GM23338 (cell line): ENCODE data around the gene CACNA1C. TPM values are rescaled to one million over a fixed set of nuclear protein-coding genes. Genes with fewer than 3 reads are reported as not detected.

Experiments
- ATAC-seq: fragments of 200-7000 bp; cut with Tn5 transposase; 3 replicates; pipeline ENCODE4 v1.9.1; 2020
- DNase-seq: peaks from one replicate; pipeline ENCODE4 v3.0.0-alpha.2; 2015; ENCODE audit warnings: low spot score
- H2AFZ ChIP-seq: fragments of 200-600 bp; sonication (generic); 2 replicates; pipeline ENCODE4 v1.8.0; 2016; ENCODE audit warnings: antibody characterized with exemption, mild to moderate bottlenecking, moderate library complexity
- H3F3A ChIP-seq: fragments of 200-600 bp; sonication (generic); replicated peaks from 2 replicates; pipeline ENCODE4 v1.8.0; 2017; ENCODE audit warnings: antibody characterized with exemption, mixed run types, low read depth
- H3K27ac ChIP-seq: fragments of 200-600 bp; sonication (generic); 2 replicates; pipeline ENCODE4 v1.6.1; 2016; ENCODE audit warnings: low read depth
- H3K27me3 ChIP-seq: fragments of 200-600 bp; sonication (generic); 2 replicates; pipeline ENCODE4 v1.8.0; 2016; ENCODE audit warnings: mild to moderate bottlenecking, mixed run types, moderate library complexity; ENCODE audit not compliant: insufficient read depth
- H3K36me3 ChIP-seq: fragments of 200-600 bp; sonication (generic); 2 replicates; pipeline ENCODE4 v1.8.0; 2016; ENCODE audit warnings: mild to moderate bottlenecking; ENCODE audit not compliant: insufficient read depth
- H3K4me1 ChIP-seq: fragments of 200-600 bp; sonication (generic); 2 replicates; pipeline ENCODE4 v1.8.0; 2016; ENCODE audit warnings: mild to moderate bottlenecking, moderate library complexity; ENCODE audit not compliant: insufficient read depth
- H3K4me2 ChIP-seq: fragments of 200-600 bp; sonication (generic); 2 replicates; pipeline ENCODE4 v1.7.1; 2017; ENCODE audit warnings: mixed run types
- H3K4me3 ChIP-seq: fragments of 200-600 bp; sonication (generic); 2 replicates; pipeline ENCODE4 v1.6.1; 2016; ENCODE audit warnings: mixed run types
- H3K79me2 ChIP-seq: fragments of 200-600 bp; sonication (generic); replicated peaks from 2 replicates; pipeline ENCODE4 v1.8.0; 2017; ENCODE audit warnings: mild to moderate bottlenecking; ENCODE audit not compliant: insufficient read depth
- H3K9me2 ChIP-seq: fragments of 200-600 bp; sonication (generic); 2 replicates; pipeline ENCODE4 v1.8.0; 2017; ENCODE audit not compliant: insufficient read depth
- H4K20me1 ChIP-seq: fragments of 200-600 bp; sonication (generic); replicated peaks from 2 replicates; pipeline ENCODE4 v1.8.0; 2017; ENCODE audit warnings: mild to moderate bottlenecking; ENCODE audit not compliant: insufficient read depth
- H3K27ac Mint-ChIP-seq: 2 replicates; pipeline ENCODE4 v1.8.0; 2020; ENCODE audit warnings: inconsistent platforms, mild to moderate bottlenecking, moderate library complexity, mixed read lengths
- H3K27me3 Mint-ChIP-seq: 3 replicates; pipeline ENCODE4 v1.8.0; 2022; ENCODE audit warnings: low read depth, mild to moderate bottlenecking, moderate library complexity, mixed read lengths, inconsistent platforms; ENCODE audit not compliant: insufficient read depth, poor library complexity
- H3K36me3 Mint-ChIP-seq: 3 replicates; pipeline ENCODE4 v1.8.0; 2021; ENCODE audit warnings: low read depth, mild to moderate bottlenecking, inconsistent platforms, moderate library complexity, mixed read lengths
- H3K4me1 Mint-ChIP-seq: 3 replicates; pipeline ENCODE4 v1.8.0; 2020; ENCODE audit warnings: mild to moderate bottlenecking, inconsistent platforms, mixed read lengths
- H3K4me3 Mint-ChIP-seq: 3 replicates; pipeline ENCODE4 v1.8.0; 2021; ENCODE audit warnings: moderate library complexity, mild to moderate bottlenecking, inconsistent platforms, mixed read lengths
- H3K9me3 Mint-ChIP-seq: 3 replicates; pipeline ENCODE4 v1.8.0; 2020; ENCODE audit warnings: moderate library complexity, mild to moderate bottlenecking, inconsistent platforms, mixed read lengths
- ETS1 ChIP-seq: IDR thresholded peaks from 2 replicates; pipeline ENCODE4 v1.6.1; 2016; ENCODE audit warnings: antibody characterized with exemption
- EZH2phosphoT487 ChIP-seq: fragments of 200-600 bp; sonication (generic); IDR thresholded peaks from one replicate; pipeline ENCODE4 v1.8.1; 2018; ENCODE audit warnings: antibody characterized with exemption; ENCODE audit not compliant: unreplicated experiment
- JUNB ChIP-seq: IDR thresholded peaks from one replicate; pipeline ENCODE4 v1.6.1; 2016; ENCODE audit warnings: antibody characterized with exemption; ENCODE audit not compliant: unreplicated experiment
- REST ChIP-seq: IDR thresholded peaks from one replicate; pipeline ENCODE4 v1.6.1; 2018; ENCODE audit warnings: antibody characterized with exemption; ENCODE audit not compliant: unreplicated experiment
- ZNF114 ChIP-seq: fragments of 250-450 bp; sonication (Bioruptor Pico); IDR thresholded peaks from 2 replicates; pipeline ENCODE4 v1.5.0; 2020; ENCODE audit warnings: mild to moderate bottlenecking, moderate library complexity
- polyA plus RNA-seq: library from polyadenylated mRNA; unstranded; fragments of >200 nt; fragmentation: Nextera tagmentation; extraction: Ambion mirVana; gene quantifications from 2 replicates; pipeline ENCODE4 v1.2.1, GENCODE V29; 2016
- total RNA-seq: library from RNA; depleted of rRNA; stranded (reverse); fragments of >200 nt; shearing (Covaris generic); gene quantifications from 2 replicates; pipeline ENCODE4 v1.2.3, GENCODE V29; 2014

CACNA1C gene
- total and polyA plus RNA-seq, 2 experiments from 2014 or later: 0.78 to 2.1 TPM

- Mint-ChIP-seq H3K27ac (no peak overlapping the region), H3K4me3 (no peak overlapping the region), H3K36me3 (peaks cover 17% of the 10 kb centered on the region), H3K4me1 (no peaks in the 10 kb centered on the region; the same call in 1 of the 3 replicates), H3K9me3 (peaks cover 24% of the 10 kb centered on the region), H3K27me3 (peaks cover 4% of the 10 kb centered on the region)
- no peak overlapping the region for H3K4me3 ChIP-seq
- H3K36me3 ChIP-seq: no peaks in the 10 kb centered on the region
- DNase-seq (no peak), ATAC-seq (no peak)
- H3K79me2 ChIP-seq: no peaks in the 10 kb centered on the region
- no peak overlapping the region for H3K27ac ChIP-seq
- no peaks in the 10 kb centered on the region for H3K4me1 ChIP-seq
- no peaks in the 10 kb centered on the region for H4K20me1 ChIP-seq
- H3F3A ChIP-seq: no peaks in the 10 kb centered on the region
- no peaks in the 10 kb centered on the region for H3K27me3 ChIP-seq
- H3K9me2 ChIP-seq: peaks cover 6% of the 10 kb centered on the region; the same call in 1 of the 2 replicates
- H2AFZ ChIP-seq: peak overlapping the region; percentile 2; the same call in 1 of the 2 replicates
- TF ChIP-seq ZNF114 (CRISPR knock-in tag) (no peak), REST (no peak), EZH2phosphoT487 (no peak), JUNB (no peak), ETS1 (no peak)
- no peak overlapping the region for H3K4me2 ChIP-seq
Measured at GRCh38 chr12:2075508-2076195, 22.9 kb downstream of the CACNA1C start.

GRCh38 chr12:2076196-2076570, 23.4 kb downstream of the CACNA1C start:
- H3K4me3 ChIP-seq: no peak overlapping the region
- no peaks in the 10 kb centered on the region for H4K20me1 ChIP-seq
- H3K27me3 ChIP-seq: no peaks in the 10 kb centered on the region
- H3K27ac Mint-ChIP-seq: no peak overlapping the region
- H3K9me2 ChIP-seq: peaks cover 6% of the 10 kb centered on the region; the same call in 1 of the 2 replicates
- H3F3A ChIP-seq: no peaks in the 10 kb centered on the region
- no peaks in the 10 kb centered on the region for H3K4me1 ChIP-seq
- no peaks in the 10 kb centered on the region for H3K36me3 ChIP-seq
- H3K4me2 ChIP-seq: no peak overlapping the region
- ATAC-seq (no peak), DNase-seq (no peak)
- peak overlapping the region; percentile 2; the same call in 1 of the 2 replicates for H2AFZ ChIP-seq
- peaks cover 26% of the 10 kb centered on the region for H3K9me3 Mint-ChIP-seq
- H3K27me3 Mint-ChIP-seq: peaks cover 4% of the 10 kb centered on the region
- no peak overlapping the region for H3K27ac ChIP-seq
- no peak for TF ChIP-seq ETS1
- H3K36me3 Mint-ChIP-seq: peaks cover 17% of the 10 kb centered on the region
- H3K4me1 Mint-ChIP-seq: no peaks in the 10 kb centered on the region; the same call in 1 of the 3 replicates
- H3K79me2 ChIP-seq: no peaks in the 10 kb centered on the region
- no peak overlapping the region for H3K4me3 Mint-ChIP-seq
